PC-9 (cell line): Measurements from ENCODE around the gene ZNF346. TPM values are rescaled to one million over a fixed set of nuclear protein-coding genes. Genes with fewer than 3 reads are reported as not detected.

Experiments used
- BruUV-seq: library from RNA; stranded (reverse); fragments of 400-500 nt; replicated peaks from 2 replicates; lab custom pipeline; 2021; lab: Mats Ljungman, UMichigan
- CTCF ChIA-PET: fragments of 300-600 bp; sonication (Branson Sonifier 250); formaldehyde crosslinking; loops from one replicate; lab custom pipeline; 2022; ENCODE audit warnings: antibody characterized with exemption; lab: Charles Lee
- POLR2A ChIA-PET: fragments of 300-600 bp; sonication (Branson Sonifier 250); formaldehyde crosslinking; loops from one replicate; lab custom pipeline; 2022; ENCODE audit warnings: antibody characterized with exemption; ENCODE audit not compliant: unreplicated experiment; lab: Charles Lee
- DNase-seq, 2 experiments: peaks; one replicate each; pipeline versions ENCODE4 v3.0.0 to v3.0.0-alpha.2; 2015 to 2022; ENCODE audit warnings: mixed read lengths in 1 of 2
- H2AFZ ChIP-seq: fragments of 200-600 bp; sonication (generic); 2 replicates; pipeline ENCODE4 v1.8.1; 2017; ENCODE audit warnings: antibody characterized with exemption
- H3F3A ChIP-seq: fragments of 200-600 bp; sonication (generic); 2 replicates; pipeline ENCODE4 v1.8.1; 2017; ENCODE audit warnings: antibody characterized with exemption, mild to moderate bottlenecking, low read depth; ENCODE audit not compliant: insufficient read depth
- H3K27ac ChIP-seq: fragments of 200-600 bp; sonication (generic); 2 replicates; pipeline ENCODE4 v1.6.1; 2016; ENCODE audit warnings: mixed run types
- H3K27me3 ChIP-seq: fragments of 200-600 bp; sonication (generic); 2 replicates; pipeline ENCODE4 v1.6.1; 2016; ENCODE audit warnings: low read depth, mixed run types; ENCODE audit not compliant: insufficient read depth
- H3K36me3 ChIP-seq: fragments of 200-600 bp; sonication (generic); 2 replicates; pipeline ENCODE4 v1.6.1; 2016; ENCODE audit warnings: low read depth, mixed run types
- H3K4me1 ChIP-seq: fragments of 200-600 bp; sonication (generic); replicated peaks from 2 replicates; pipeline ENCODE4 v1.6.1; 2016; ENCODE audit warnings: mixed run types; ENCODE audit not compliant: insufficient read depth
- H3K4me2 ChIP-seq: fragments of 200-600 bp; sonication (generic); 2 replicates; pipeline ENCODE4 v1.6.1; 2017; ENCODE audit warnings: mixed run types
- H3K4me3 ChIP-seq: fragments of 200-600 bp; sonication (generic); 2 replicates; pipeline ENCODE4 v1.6.1; 2016; ENCODE audit warnings: mixed run types
- H3K79me2 ChIP-seq: fragments of 200-600 bp; sonication (generic); 2 replicates; pipeline ENCODE4 v1.6.1; 2017; ENCODE audit warnings: low read depth, mixed run types
- H3K9me2 ChIP-seq: fragments of 200-600 bp; sonication (generic); 2 replicates; pipeline ENCODE4 v1.8.1; 2017; ENCODE audit warnings: mild to moderate bottlenecking; ENCODE audit not compliant: insufficient read depth
- H3K9me3 ChIP-seq: fragments of 200-600 bp; sonication (generic); 2 replicates; pipeline ENCODE4 v1.8.1; 2016; ENCODE audit warnings: low read depth; ENCODE audit not compliant: insufficient read depth
- H4K20me1 ChIP-seq: fragments of 200-600 bp; sonication (generic); 2 replicates; pipeline ENCODE4 v1.8.1; 2017; ENCODE audit not compliant: insufficient read depth
- CTCF ChIP-seq: fragments of 200-600 bp; sonication (generic); conservative IDR thresholded peaks from 2 replicates; pipeline ENCODE4 v1.6.1; 2017; ENCODE audit warnings: mixed run types, antibody characterized with exemption, mild to moderate bottlenecking, moderate library complexity
- EZH2 ChIP-seq: fragments of 200-600 bp; sonication (generic); IDR thresholded peaks from 2 replicates; pipeline ENCODE4 v1.8.0; 2017; ENCODE audit warnings: antibody characterized with exemption, low read depth
- intact Hi-C: fragments of 100-400 bp; cut with micrococcal nuclease; formaldehyde crosslinking; loops from one replicate; pipeline ENCODE4 v1.10.0; 2022; ENCODE audit not compliant: unreplicated experiment
- total RNA-seq: library from RNA; stranded (reverse); gene quantifications from 2 replicates; pipeline ENCODE4 v1.2.3, GENCODE V29; 2021

The ZNF346 gene
- total RNA-seq, 1 experiment from 2014 or later = 23.8 TPM

- TF ChIP-seq EZH2 (no peak), CTCF (no peak)
- no TSS peak for BruUV-seq
- ChIA-PET CTCF (no interaction called here), POLR2A (interaction anchor here (0.6 kb wide), 1 partner anchor 221 kb away, joined by 11 read pairs; no protein-coding TSS in a partner anchor)
- intact Hi-C loops = no loop called here
- no peaks in the 10 kb centered on the region for H3K9me3 ChIP-seq
- H3K79me2 ChIP-seq = no peaks in the 10 kb centered on the region
- no peak overlapping the region for H2AFZ ChIP-seq
- H3K4me1 ChIP-seq = no peaks in the 10 kb centered on the region
- H3K4me3 ChIP-seq = no peak overlapping the region
- no peak for DNase-seq
- H3K9me2 ChIP-seq = no peaks in the 10 kb centered on the region
- H3K36me3 ChIP-seq = no peaks in the 10 kb centered on the region
- H3K27ac ChIP-seq = no peak overlapping the region
- H3K4me2 ChIP-seq = no peak overlapping the region
- H4K20me1 ChIP-seq = no peaks in the 10 kb centered on the region
- no peaks in the 10 kb centered on the region for H3K27me3 ChIP-seq
- H3F3A ChIP-seq = peaks cover 15% of the 10 kb centered on the region
These were observed 106.1 kb downstream of the ZNF346 start for GRCh38 chr5:177128551-177128981.

GRCh38 chr5:177130211-177131018, 107.9 kb downstream of the ZNF346 start:
- ChIA-PET POLR2A (no interaction called here), CTCF (interaction anchor here (0.7 kb wide), 1 partner anchor 471 kb away, joined by 3 read pairs; no protein-coding TSS in a partner anchor)
- peaks cover 8% of the 10 kb centered on the region for H3K79me2 ChIP-seq
- no peaks in the 10 kb centered on the region for H3K27me3 ChIP-seq
- peaks cover 15% of the 10 kb centered on the region for H3F3A ChIP-seq
- no peak for DNase-seq
- peaks cover 6% of the 10 kb centered on the region for H3K4me1 ChIP-seq
- no peaks in the 10 kb centered on the region for H3K9me3 ChIP-seq
- intact Hi-C loops = loop anchor here (5.0 kb wide), 1 partner anchor 367 kb away; the partner anchor contains the start of gene PDLIM7
- H3K4me2 ChIP-seq = no peak overlapping the region
- no peaks in the 10 kb centered on the region for H3K9me2 ChIP-seq
- no TSS peak for BruUV-seq
- no peak for TF ChIP-seq CTCF
- no peak for TF ChIP-seq EZH2
- H3K4me3 ChIP-seq = no peak overlapping the region
- H2AFZ ChIP-seq = no peak overlapping the region
- no peak overlapping the region for H3K27ac ChIP-seq
- no peaks in the 10 kb centered on the region for H4K20me1 ChIP-seq
- H3K36me3 ChIP-seq = peaks cover 4% of the 10 kb centered on the region

Other genes starting within 250 kb of the ZNF346 start
- 3.1 and 3.6 TPM in 2 replicates for gene UNC5A, start 212.1 kb upstream of the ZNF346 start, total RNA-seq
- not detected in 2 replicates for gene HK3, start 123.3 kb upstream of the ZNF346 start, total RNA-seq
- 48.3 and 59.5 TPM in 2 replicates for gene UIMC1, start 15.9 kb upstream of the ZNF346 start, total RNA-seq
- 14.7 and 16.7 TPM in 2 replicates for gene FGFR4, start 64.2 kb downstream of the ZNF346 start, total RNA-seq
- gene NSD1, start 111.1 kb downstream of the ZNF346 start, total RNA-seq = 60.9 and 62.2 TPM in 2 replicates